ENCODE data around the gene APBA2. TPM values are rescaled to one million over a fixed set of nuclear protein-coding genes. Genes with fewer than 3 reads are reported as not detected.

Gene APBA2
- total and polyA plus RNA-seq, 2 donors from 2014 or later, result 1.0 to 6.1 TPM

- Histone ChIP-seq H3K27me3 (ENCODE audit: control insufficient read depth, insufficient read depth, low read length) (no peaks in the 10 kb centered on the region), H3K4me1 (ENCODE audit: control insufficient read depth in 2 of 3, insufficient read depth in 2 of 3, low read depth in 1 of 3, low read length in 3 of 3) (no peaks in the 10 kb centered on the region), H3K9ac (ENCODE audit: low read length in 3 of 3) (no peak overlapping the region), H3K9me3 (ENCODE audit: control insufficient read depth in 2 of 3, insufficient read depth in 1 of 3, low read length in 3 of 3) (no peaks in the 10 kb centered on the region), H3K4me3 (ENCODE audit: low read length in 3 of 3) (no peak overlapping the region), H3K27ac (ENCODE audit: low read depth in 2 of 2, low read length in 2 of 2) (no peak overlapping the region), H3K36me3 (ENCODE audit: control insufficient read depth in 2 of 3, insufficient read depth in 3 of 3, low read length in 3 of 3) (no peaks in the 10 kb centered on the region)
- no peak for TF ChIP-seq CTCF (IDR thresholded peaks at IDR 0.05; ENCODE audit: borderline replicate concordance, extremely low read depth, insufficient read depth)
- intact Hi-C loops (cut with DNase I), result no loop called here
- FAIRE-seq (no peak), DNase-seq (no peak)
Measured at GRCh38 chr15:28897861-28898585, 12.2 kb downstream of the APBA2 start.

GRCh38 chr15:28899061-28899738 is 13.4 kb downstream of the APBA2 start:
- Histone ChIP-seq H3K9me3 (ENCODE audit: control insufficient read depth in 2 of 3, insufficient read depth in 1 of 3, low read length in 3 of 3) (no peaks in the 10 kb centered on the region), H3K4me1 (ENCODE audit: control insufficient read depth in 2 of 3, insufficient read depth in 2 of 3, low read depth in 1 of 3, low read length in 3 of 3) (no peaks in the 10 kb centered on the region), H3K27me3 (ENCODE audit: control insufficient read depth, insufficient read depth, low read length) (no peaks in the 10 kb centered on the region), H3K36me3 (ENCODE audit: control insufficient read depth in 2 of 3, insufficient read depth in 3 of 3, low read length in 3 of 3) (no peaks in the 10 kb centered on the region), H3K4me3 (ENCODE audit: low read length in 3 of 3) (no peak overlapping the region), H3K27ac (ENCODE audit: low read depth in 2 of 2, low read length in 2 of 2) (no peak overlapping the region), H3K9ac (ENCODE audit: low read length in 3 of 3) (no peak overlapping the region)
- TF ChIP-seq CTCF (IDR thresholded peaks at IDR 0.05; ENCODE audit: borderline replicate concordance, extremely low read depth, insufficient read depth), result no peak
- peak in 1 of 5 donors; percentile 36 for DNase-seq
- FAIRE-seq, result no peak
- intact Hi-C loops (cut with DNase I), result no loop called here

GRCh38 chr15:28900041-28900891 is 14.5 kb downstream of the APBA2 start:
- H3K4me1 ChIP-seq (ENCODE audit: control insufficient read depth in 2 of 3, insufficient read depth in 2 of 3, low read depth in 1 of 3, low read length in 3 of 3), result no peaks in the 10 kb centered on the region
- TF ChIP-seq CTCF (IDR thresholded peaks at IDR 0.05; ENCODE audit: borderline replicate concordance, extremely low read depth, insufficient read depth), result no peak
- H3K9ac ChIP-seq (ENCODE audit: low read length in 3 of 3), result no peak overlapping the region
- FAIRE-seq, result no peak
- no peak overlapping the region for H3K4me3 ChIP-seq (ENCODE audit: low read length in 3 of 3)
- H3K36me3 ChIP-seq (ENCODE audit: control insufficient read depth in 2 of 3, insufficient read depth in 3 of 3, low read length in 3 of 3), result no peaks in the 10 kb centered on the region
- no peak overlapping the region for H3K27ac ChIP-seq (ENCODE audit: low read depth in 2 of 2, low read length in 2 of 2)
- H3K9me3 ChIP-seq (ENCODE audit: control insufficient read depth in 2 of 3, insufficient read depth in 1 of 3, low read length in 3 of 3), result no peaks in the 10 kb centered on the region
- H3K27me3 ChIP-seq (ENCODE audit: control insufficient read depth, insufficient read depth, low read length), result no peaks in the 10 kb centered on the region
- DNase-seq, result peak in 1 of 5 donors; percentile 48
- intact Hi-C loops (cut with DNase I), result no loop called here
